ENCODE data around the gene PTCH1.

Gene PTCH1

DNA sequence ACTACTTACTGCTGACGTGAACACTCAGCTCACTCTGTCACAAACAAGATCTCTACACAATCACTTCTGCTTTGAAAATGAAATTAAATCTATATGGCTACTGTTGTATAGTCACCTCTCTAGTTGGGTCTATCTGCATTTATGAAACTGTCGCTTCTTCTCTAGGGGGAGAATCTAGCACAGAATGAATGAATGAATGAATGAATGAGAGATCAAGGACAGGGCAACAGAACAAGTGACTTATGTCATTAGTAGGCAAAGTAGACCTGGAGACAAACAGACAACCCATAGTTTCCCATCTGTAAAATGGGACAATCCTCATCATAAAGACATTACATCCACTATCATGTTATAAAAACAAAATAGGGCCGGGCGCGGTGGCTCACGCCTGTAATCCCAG is 13.4 kb downstream of the PTCH1 start:
- Histone ChIP-seq H3K4me3 (ENCODE audit: low read length) (no peak overlapping the region), H3K9ac (ENCODE audit: low read length) (no peak overlapping the region), H3K36me3 (replicated peaks; ENCODE audit: low read depth, low read length) (no peaks in the 10 kb centered on the region), H3K27me3 (ENCODE audit: low read depth, low read length) (no peaks in the 10 kb centered on the region), H3K4me2 (ENCODE audit: low read length) (no peak overlapping the region), H3K4me1 (ENCODE audit: low read length) (peaks cover 16% of the 10 kb centered on the region), H3K9me3 (ENCODE audit: insufficient read depth, low read length) (no peaks in the 10 kb centered on the region), H3K79me2 (ENCODE audit: low read length) (peaks cover 48% of the 10 kb centered on the region), H3K27ac (ENCODE audit: low read length) (no peak overlapping the region), H2AFZ (ENCODE audit: low read depth, low read length) (no peak overlapping the region), H4K20me1 (ENCODE audit: insufficient read depth, low read length) (peaks cover 8% of the 10 kb centered on the region; the same call in 1 of the 2 replicates)
- TF ChIP-seq EZH2phosphoT487 (IDR thresholded peaks at IDR 0.05; ENCODE audit: low read depth): no peak
- TF ChIP-seq CTCF (IDR thresholded peaks at IDR 0.05; ENCODE audit: low read depth, low read length): no peak

GRCh38 chr9:95502248-95502647 is 14.5 kb downstream of the PTCH1 start:
- no peaks in the 10 kb centered on the region for H3K36me3 ChIP-seq (replicated peaks; ENCODE audit: low read depth, low read length)
- H2AFZ ChIP-seq (ENCODE audit: low read depth, low read length): no peak overlapping the region
- no peaks in the 10 kb centered on the region for H3K27me3 ChIP-seq (ENCODE audit: low read depth, low read length)
- no peak for TF ChIP-seq CTCF (IDR thresholded peaks at IDR 0.05; ENCODE audit: low read depth, low read length)
- no peak overlapping the region for H3K27ac ChIP-seq (ENCODE audit: low read length)
- H3K4me2 ChIP-seq (ENCODE audit: low read length): no peak overlapping the region
- H3K9ac ChIP-seq (ENCODE audit: low read length): no peak overlapping the region
- peaks cover 40% of the 10 kb centered on the region for H3K79me2 ChIP-seq (ENCODE audit: low read length)
- peaks cover 16% of the 10 kb centered on the region for H3K4me1 ChIP-seq (ENCODE audit: low read length)
- no peaks in the 10 kb centered on the region for H3K9me3 ChIP-seq (ENCODE audit: insufficient read depth, low read length)
- peaks cover 8% of the 10 kb centered on the region; the same call in 1 of the 2 replicates for H4K20me1 ChIP-seq (ENCODE audit: insufficient read depth, low read length)
- H3K4me3 ChIP-seq (ENCODE audit: low read length): no peak overlapping the region

- H3K79me2 ChIP-seq (ENCODE audit: low read length): peaks cover 28% of the 10 kb centered on the region
- peaks cover 8% of the 10 kb centered on the region; the same call in 1 of the 2 replicates for H4K20me1 ChIP-seq (ENCODE audit: insufficient read depth, low read length)
- TF ChIP-seq EZH2phosphoT487 (IDR thresholded peaks at IDR 0.05; ENCODE audit: low read depth) (no peak), CTCF (IDR thresholded peaks at IDR 0.05; ENCODE audit: low read depth, low read length) (no peak)
- no peak overlapping the region for H3K4me2 ChIP-seq (ENCODE audit: low read length)
- no peak overlapping the region for H3K9ac ChIP-seq (ENCODE audit: low read length)
- no peak overlapping the region for H2AFZ ChIP-seq (ENCODE audit: low read depth, low read length)
- no peaks in the 10 kb centered on the region for H3K36me3 ChIP-seq (replicated peaks; ENCODE audit: low read depth, low read length)
- H3K27me3 ChIP-seq (ENCODE audit: low read depth, low read length): no peaks in the 10 kb centered on the region
- no peak overlapping the region for H3K4me3 ChIP-seq (ENCODE audit: low read length)
- H3K27ac ChIP-seq (ENCODE audit: low read length): no peak overlapping the region
- peaks cover 18% of the 10 kb centered on the region for H3K4me1 ChIP-seq (ENCODE audit: low read length)
- no peaks in the 10 kb centered on the region for H3K9me3 ChIP-seq (ENCODE audit: insufficient read depth, low read length)
Observed at GRCh38 chr9:95499847-95500246, 16.9 kb downstream of the PTCH1 start.

GRCh38 chr9:95499046-95499676 is 17.6 kb downstream of the PTCH1 start:
- Histone ChIP-seq H3K36me3 (replicated peaks; ENCODE audit: low read depth, low read length) (no peaks in the 10 kb centered on the region), H3K4me1 (ENCODE audit: low read length) (peaks cover 15% of the 10 kb centered on the region), H3K4me3 (ENCODE audit: low read length) (no peak overlapping the region), H4K20me1 (ENCODE audit: insufficient read depth, low read length) (peaks cover 6% of the 10 kb centered on the region; the same call in 1 of the 2 replicates), H3K27me3 (ENCODE audit: low read depth, low read length) (no peaks in the 10 kb centered on the region), H3K9ac (ENCODE audit: low read length) (no peak overlapping the region), H3K4me2 (ENCODE audit: low read length) (no peak overlapping the region), H3K9me3 (ENCODE audit: insufficient read depth, low read length) (no peaks in the 10 kb centered on the region), H3K79me2 (ENCODE audit: low read length) (peaks cover 21% of the 10 kb centered on the region), H3K27ac (ENCODE audit: low read length) (no peak overlapping the region), H2AFZ (ENCODE audit: low read depth, low read length) (no peak overlapping the region)
- TF ChIP-seq EZH2phosphoT487 (IDR thresholded peaks at IDR 0.05; ENCODE audit: low read depth) (no peak), CTCF (IDR thresholded peaks at IDR 0.05; ENCODE audit: low read depth, low read length) (no peak)
